HUES64 (cell line): ENCODE results near the gene CDH23.

ENCODE experiments used
- H3K27ac ChIP-seq: 2 replicates; pipeline ENCODE4 v1.7.0; 2013; ENCODE audit warnings: low read depth, low read length, inconsistent platforms
- H3K27me3 ChIP-seq: 2 replicates; pipeline ENCODE4 v1.6.1; 2013; ENCODE audit warnings: mild to moderate bottlenecking, low read length; ENCODE audit not compliant: insufficient read depth
- H3K36me3 ChIP-seq: 2 replicates; pipeline ENCODE4 v1.6.1; 2013; ENCODE audit warnings: mild to moderate bottlenecking, low read length; ENCODE audit not compliant: insufficient read depth
- H3K4me1 ChIP-seq: 2 replicates; pipeline ENCODE4 v1.6.1; 2013; ENCODE audit warnings: mild to moderate bottlenecking, low read length, moderate library complexity; ENCODE audit not compliant: insufficient read depth
- H3K4me3 ChIP-seq: 2 replicates; pipeline ENCODE4 v1.5.1; 2013; ENCODE audit warnings: mild to moderate bottlenecking, low read length, moderate library complexity
- H3K9ac ChIP-seq: 2 replicates; pipeline ENCODE4 v1.6.1; 2013; ENCODE audit warnings: mild to moderate bottlenecking, low read depth, low read length
- H3K9me3 ChIP-seq: 2 replicates; pipeline ENCODE4 v1.6.1; 2013; ENCODE audit warnings: low read depth, low read length; ENCODE audit not compliant: insufficient read depth
- WGBS: fragments of 150-250, 120-280 bp; methylation state at CpG from one replicate; pipeline ENCODE4 v1.1.7; 2013; ENCODE audit warnings: missing lambda C conversion rate; 5-methylcytosine and 5-hydroxymethylcytosine counted together

The CDH23 gene

DNA sequence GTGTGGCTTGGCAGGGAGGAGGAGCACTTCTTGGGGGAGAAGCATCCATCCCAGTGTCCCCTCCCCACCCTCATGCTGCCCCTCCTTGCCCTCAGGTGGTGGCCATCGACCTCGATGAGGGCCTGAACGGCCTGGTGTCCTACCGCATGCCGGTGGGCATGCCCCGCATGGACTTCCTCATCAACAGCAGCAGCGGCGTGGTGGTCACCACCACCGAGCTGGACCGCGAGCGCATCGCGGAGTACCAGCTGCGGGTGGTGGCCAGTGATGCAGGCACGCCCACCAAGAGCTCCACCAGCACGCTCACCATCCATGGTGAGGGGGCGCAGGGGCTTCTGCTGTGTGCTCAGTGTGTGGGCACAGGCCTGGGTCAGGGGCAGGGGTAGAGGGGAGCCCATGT, 308.1 kb downstream of the CDH23 start:
- H3K4me1 ChIP-seq: no peaks in the 10 kb centered on the region
- H3K27ac ChIP-seq: no peak overlapping the region
- no peak overlapping the region for H3K4me3 ChIP-seq
- no peak overlapping the region for H3K9ac ChIP-seq
- no peaks in the 10 kb centered on the region; the same call in 1 of the 2 replicates for H3K27me3 ChIP-seq
- 96% methylated on average over 18 of the region's 18 CpGs for WGBS
- H3K36me3 ChIP-seq: no peaks in the 10 kb centered on the region
- no peaks in the 10 kb centered on the region for H3K9me3 ChIP-seq

DNA sequence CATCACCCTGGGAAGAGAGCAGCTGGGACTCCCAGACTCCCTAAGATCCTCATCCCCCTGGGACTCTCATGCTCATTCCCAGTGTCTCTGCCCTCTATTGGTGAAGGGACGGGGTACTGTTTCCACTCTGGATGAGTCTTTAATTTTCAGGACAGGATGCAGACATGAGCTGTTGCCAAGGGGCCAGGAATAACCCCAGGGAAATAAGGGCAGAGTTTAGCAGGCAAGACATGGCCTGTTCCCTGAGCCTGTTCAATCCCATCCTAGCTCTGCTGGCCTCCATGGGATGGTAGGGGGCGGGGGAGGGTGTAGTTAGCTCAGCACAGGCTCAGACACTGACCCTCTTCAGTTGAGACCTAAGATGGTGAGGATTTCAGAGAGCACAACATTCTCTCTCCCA, 308.9 kb downstream of the CDH23 start:
- no peak overlapping the region for H3K4me3 ChIP-seq
- no peaks in the 10 kb centered on the region; the same call in 1 of the 2 replicates for H3K27me3 ChIP-seq
- no peaks in the 10 kb centered on the region for H3K36me3 ChIP-seq
- H3K9ac ChIP-seq: no peak overlapping the region
- H3K9me3 ChIP-seq: no peaks in the 10 kb centered on the region
- H3K27ac ChIP-seq: no peak overlapping the region
- no peaks in the 10 kb centered on the region for H3K4me1 ChIP-seq
- 71% methylated on average over 2 of the region's 2 CpGs for WGBS

DNA sequence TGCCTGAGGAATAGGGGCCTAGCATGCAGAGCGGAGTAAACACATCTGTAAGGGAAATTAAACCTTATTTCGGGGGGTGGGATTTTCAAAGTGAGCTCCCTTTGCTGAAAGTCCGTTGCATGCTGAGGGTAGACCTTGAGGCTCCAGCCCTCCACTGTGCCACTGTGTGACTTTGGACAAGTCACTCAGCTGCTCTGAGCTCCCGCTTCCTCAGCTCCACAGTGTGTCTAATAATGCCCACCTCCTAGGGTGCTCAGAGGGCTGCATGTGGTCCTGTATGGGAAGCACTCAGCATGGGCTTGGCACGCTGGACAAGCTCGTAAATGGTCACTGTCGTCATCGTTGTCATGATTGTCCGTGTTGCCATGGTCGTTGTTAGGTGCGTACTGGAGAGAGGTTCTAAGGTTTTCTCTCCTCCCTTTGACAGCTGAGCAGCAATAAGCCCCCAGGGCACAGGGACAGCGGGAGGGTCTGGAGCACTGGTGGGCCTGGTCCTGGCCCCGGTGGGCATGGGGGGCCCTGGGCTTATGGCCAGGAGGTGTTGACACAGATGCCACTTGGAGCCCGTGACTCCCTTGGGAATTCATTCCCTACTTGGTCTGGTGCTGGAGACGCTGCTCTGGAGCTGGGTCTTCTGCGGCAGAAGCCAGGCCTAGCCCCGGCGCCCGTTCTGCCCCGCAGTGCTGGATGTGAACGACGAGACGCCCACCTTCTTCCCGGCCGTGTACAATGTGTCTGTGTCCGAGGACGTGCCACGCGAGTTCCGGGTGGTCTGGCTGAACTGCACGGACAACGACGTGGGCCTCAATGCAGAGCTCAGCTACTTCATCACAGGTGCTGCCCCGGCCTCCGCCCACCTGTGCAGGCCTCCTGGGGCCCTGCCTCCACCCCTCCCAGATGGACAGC, 309.7 kb downstream of the CDH23 start:
- no peak overlapping the region for H3K9ac ChIP-seq
- no peaks in the 10 kb centered on the region for H3K9me3 ChIP-seq
- WGBS: 94% methylated on average over 35 of the region's 35 CpGs

DNA sequence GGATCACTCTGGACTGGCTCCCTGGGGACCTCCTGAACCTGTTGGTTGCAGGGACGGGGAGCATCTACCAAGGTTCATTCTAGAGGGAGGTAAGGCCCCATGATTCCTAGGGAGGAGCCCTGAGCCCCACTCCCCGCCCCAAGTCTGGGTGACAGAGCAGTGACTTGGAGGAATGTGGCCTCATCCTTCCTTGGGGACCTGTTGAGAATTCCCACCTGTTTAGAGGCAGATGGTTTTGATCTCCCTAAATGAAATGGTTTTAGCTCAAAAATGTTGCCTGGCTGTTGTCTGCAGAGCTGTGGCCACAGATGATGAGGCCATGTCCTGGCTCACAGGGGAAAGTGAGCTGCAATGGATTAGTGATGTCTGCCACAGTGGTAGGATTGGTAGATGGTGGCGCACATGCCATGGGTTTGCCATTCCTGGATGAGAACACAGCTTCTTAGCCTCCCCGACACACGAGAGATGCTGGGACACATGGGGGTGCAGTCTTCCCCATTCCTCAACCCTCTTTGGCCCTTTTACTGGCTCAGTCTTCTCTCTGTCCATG, 310.6 kb downstream of the CDH23 start:
- WGBS: 95% methylated on average over 5 of the region's 5 CpGs
- H3K9me3 ChIP-seq: no peaks in the 10 kb centered on the region
- H3K9ac ChIP-seq: no peak overlapping the region
- H3K36me3 ChIP-seq: no peaks in the 10 kb centered on the region
- H3K4me3 ChIP-seq: no peak overlapping the region
- no peaks in the 10 kb centered on the region for H3K4me1 ChIP-seq
- no peak overlapping the region for H3K27ac ChIP-seq
- H3K27me3 ChIP-seq: no peaks in the 10 kb centered on the region; the same call in 1 of the 2 replicates

More for the DNA sequence above, 309.7 kb downstream of the CDH23 start:
- Histone ChIP-seq H3K4me3 (no peak overlapping the region), H3K4me1 (no peaks in the 10 kb centered on the region), H3K27ac (no peak overlapping the region), H3K27me3 (no peaks in the 10 kb centered on the region; the same call in 1 of the 2 replicates), H3K36me3 (no peaks in the 10 kb centered on the region)

DNA sequence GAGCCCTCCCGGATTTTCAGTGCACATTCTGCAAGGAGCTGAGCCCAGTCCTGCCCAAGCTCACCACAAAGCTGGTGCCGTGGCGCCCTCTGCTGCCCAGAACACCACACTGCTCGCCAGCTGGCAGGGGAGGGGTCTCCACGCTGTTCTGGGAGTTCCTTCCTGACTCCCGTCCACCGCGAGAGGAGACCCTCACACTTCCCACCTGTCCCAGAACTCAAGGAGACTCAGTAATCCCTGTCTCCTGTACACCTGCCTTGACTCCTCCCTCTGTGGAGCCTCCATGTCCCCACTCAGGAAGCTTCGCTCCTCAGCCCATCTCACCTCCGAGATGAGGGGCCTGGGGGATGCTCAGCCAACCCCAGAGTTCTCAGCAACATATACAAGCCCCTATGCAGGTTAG, 311.6 kb downstream of the CDH23 start:
- WGBS: 24% methylated on average over 10 of the region's 10 CpGs
- Histone ChIP-seq H3K4me1 (0 out of 2 replicates have a peak, but pooled peaks cover 5% of the 10 kb centered on the region), H3K36me3 (no peaks in the 10 kb centered on the region), H3K4me3 (no peak overlapping the region), H3K27me3 (no peaks in the 10 kb centered on the region), H3K9ac (no peak overlapping the region), H3K27ac (no peak overlapping the region), H3K9me3 (no peaks in the 10 kb centered on the region)

DNA sequence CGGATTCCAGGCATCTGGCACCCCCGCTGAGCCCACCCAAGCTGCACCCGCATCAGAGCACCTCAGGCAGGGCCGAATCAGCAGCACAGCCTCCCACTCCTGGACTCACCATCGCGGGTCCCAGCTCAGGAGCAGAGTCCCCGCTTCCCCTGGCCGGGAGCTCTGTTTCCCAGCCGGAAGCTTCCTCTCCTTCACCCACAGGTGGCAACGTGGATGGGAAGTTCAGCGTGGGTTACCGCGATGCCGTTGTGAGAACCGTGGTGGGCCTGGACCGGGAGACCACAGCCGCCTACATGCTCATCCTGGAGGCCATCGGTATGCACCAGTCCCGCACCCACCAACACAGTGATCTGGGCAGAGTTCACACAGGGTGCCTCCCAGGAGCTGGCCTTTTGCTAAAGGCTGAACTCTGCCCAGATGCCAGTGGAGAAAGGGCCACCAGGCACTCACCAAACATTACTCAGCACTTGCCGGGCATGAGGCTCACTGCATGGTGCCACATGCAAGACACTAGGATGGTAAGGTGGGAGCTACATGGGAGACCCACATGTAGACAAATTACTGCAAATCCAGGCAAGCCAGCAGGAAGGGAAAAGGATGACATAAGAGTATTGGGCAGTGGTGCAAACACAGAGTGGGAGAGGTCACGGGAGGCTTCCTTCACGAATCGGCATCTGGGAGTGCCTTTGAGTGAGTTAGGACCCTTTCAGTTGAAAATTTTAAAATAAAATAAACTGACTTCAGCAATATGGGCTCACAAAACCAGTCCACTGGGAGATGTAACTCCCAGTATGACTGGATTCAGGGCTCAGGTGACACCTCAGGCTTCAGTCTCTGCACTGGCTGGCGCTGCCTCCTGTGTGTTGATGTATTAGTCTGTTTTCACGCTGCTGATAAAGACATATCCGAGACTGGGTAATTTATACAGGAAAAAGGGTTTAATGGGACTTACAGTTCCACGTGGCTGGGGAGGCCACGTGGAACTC, 312.5 kb downstream of the CDH23 start:
- H3K27ac ChIP-seq: no peak overlapping the region
- no peak overlapping the region for H3K9ac ChIP-seq
- WGBS: 91% methylated on average over 28 of the region's 28 CpGs
- no peaks in the 10 kb centered on the region for H3K27me3 ChIP-seq
- H3K9me3 ChIP-seq: no peaks in the 10 kb centered on the region
- no peaks in the 10 kb centered on the region for H3K36me3 ChIP-seq
- peaks cover 14% of the 10 kb centered on the region; the same call in 1 of the 2 replicates for H3K4me1 ChIP-seq
- H3K4me3 ChIP-seq: no peak overlapping the region

DNA sequence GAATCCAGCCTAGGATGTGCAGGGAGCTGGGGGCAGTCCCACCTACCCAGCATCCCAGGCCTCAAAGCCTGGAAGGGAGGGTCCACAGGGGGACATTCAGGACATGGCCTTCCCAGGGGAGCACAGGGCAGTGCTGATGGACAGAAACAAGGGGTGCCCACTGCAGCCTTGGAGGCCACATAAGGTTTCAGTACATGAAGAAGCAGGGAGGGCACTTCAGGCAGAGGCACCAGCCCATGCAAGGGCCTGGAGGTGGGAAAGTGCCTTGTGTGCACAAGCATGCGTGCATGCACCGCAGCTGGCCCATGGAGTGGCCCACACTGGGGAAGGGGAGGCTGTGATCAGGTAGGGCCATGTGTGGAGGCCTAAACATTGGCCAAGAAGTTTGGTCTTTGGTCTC, 313.8 kb downstream of the CDH23 start:
- no peaks in the 10 kb centered on the region for H3K36me3 ChIP-seq
- no peak overlapping the region for H3K4me3 ChIP-seq
- WGBS: 93% methylated on average over 2 of the region's 2 CpGs
- no peak overlapping the region for H3K9ac ChIP-seq
- H3K4me1 ChIP-seq: peaks cover 14% of the 10 kb centered on the region; the same call in 1 of the 2 replicates
- H3K27ac ChIP-seq: no peak overlapping the region
- H3K9me3 ChIP-seq: no peaks in the 10 kb centered on the region
- H3K27me3 ChIP-seq: no peaks in the 10 kb centered on the region

DNA sequence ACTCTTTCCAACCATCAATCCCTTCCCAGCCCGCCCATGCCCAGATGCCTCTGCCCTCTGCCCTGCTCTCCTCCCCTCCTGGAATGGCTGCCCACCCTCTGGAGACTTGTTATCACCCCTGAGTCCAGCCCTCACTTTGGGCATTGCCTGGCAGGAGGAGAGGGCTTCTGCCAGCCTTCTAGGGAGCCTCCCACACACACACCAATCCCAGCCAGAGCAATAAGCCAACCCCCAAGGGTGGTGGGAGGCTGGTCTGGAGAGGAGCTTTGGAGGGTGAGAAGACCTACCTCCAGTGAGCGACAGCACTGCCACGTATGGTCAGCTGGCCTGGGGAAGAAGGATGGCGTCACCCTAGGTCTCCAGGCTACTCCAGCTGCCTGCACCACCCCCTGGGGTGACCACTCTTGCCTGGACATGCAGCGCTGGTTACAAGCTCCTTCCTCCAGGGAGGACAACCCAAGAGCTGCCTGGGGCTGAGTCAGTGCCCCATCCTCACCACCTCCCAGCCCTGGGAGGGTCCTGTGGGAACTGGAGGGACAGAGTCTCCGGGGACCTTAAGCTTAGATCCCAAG, 314.4 kb downstream of the CDH23 start:
- WGBS: 91% methylated on average over 6 of the region's 6 CpGs

DNA sequence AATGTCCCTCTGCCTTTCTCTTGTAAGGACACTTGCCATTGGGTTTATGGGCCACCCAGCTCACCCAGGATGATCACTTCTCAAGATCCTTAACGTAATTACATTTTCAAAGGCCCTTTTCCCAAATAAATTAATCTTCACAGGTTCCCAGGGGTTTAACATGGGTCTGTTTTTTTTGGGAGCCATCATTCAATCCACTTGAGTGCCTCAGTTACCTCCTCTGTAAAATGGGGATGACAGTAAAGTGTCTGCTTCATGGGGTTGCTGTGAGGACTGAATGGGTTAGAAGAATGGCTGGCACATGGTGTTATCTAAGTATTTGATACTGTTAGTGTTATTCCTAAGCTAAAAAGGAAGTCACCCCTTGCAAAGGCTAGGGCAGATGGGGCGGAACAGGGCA, 315.4 kb downstream of the CDH23 start:
- no peak overlapping the region for H3K27ac ChIP-seq
- no peaks in the 10 kb centered on the region for H3K27me3 ChIP-seq
- H3K4me3 ChIP-seq: no peak overlapping the region
- 98% methylated on average over 2 of the region's 2 CpGs for WGBS
- no peak overlapping the region for H3K9ac ChIP-seq
- H3K36me3 ChIP-seq: no peaks in the 10 kb centered on the region
- no peaks in the 10 kb centered on the region for H3K9me3 ChIP-seq
- H3K4me1 ChIP-seq: peaks cover 14% of the 10 kb centered on the region; the same call in 1 of the 2 replicates

More for the DNA sequence above, 314.4 kb downstream of the CDH23 start:
- Histone ChIP-seq H3K27me3 (no peaks in the 10 kb centered on the region), H3K9me3 (no peaks in the 10 kb centered on the region), H3K4me1 (peaks cover 14% of the 10 kb centered on the region; the same call in 1 of the 2 replicates), H3K36me3 (no peaks in the 10 kb centered on the region), H3K9ac (no peak overlapping the region), H3K27ac (no peak overlapping the region), H3K4me3 (no peak overlapping the region)

DNA sequence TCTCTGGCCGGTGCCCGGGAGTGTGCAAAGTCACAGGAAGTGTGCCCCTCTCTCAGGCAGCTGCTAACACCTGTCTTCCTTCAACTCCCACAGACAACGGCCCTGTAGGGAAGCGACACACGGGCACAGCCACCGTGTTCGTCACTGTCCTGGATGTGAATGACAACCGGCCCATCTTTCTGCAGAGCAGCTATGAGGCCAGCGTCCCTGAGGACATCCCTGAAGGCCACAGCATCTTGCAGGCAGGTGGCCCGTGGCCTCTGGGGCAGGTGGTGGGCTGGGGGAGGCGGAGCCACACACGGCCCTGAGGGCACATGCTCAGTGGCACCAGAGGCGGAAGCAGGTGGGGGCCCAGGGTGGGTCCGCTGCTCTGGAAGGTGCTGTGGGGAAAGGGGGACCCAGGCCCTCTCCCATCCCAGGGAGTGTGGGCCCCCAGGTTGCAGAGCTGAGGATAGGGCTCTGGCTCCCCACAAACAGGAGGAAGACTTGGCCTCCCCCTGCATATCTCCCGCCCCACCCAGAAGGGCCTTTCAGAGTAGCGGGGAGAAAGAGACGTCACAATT, 315.9 kb downstream of the CDH23 start:
- no peak overlapping the region for H3K4me3 ChIP-seq
- H3K9me3 ChIP-seq: no peaks in the 10 kb centered on the region
- H3K27me3 ChIP-seq: no peaks in the 10 kb centered on the region
- H3K27ac ChIP-seq: no peak overlapping the region; the same call in 1 of the 2 replicates
- peaks cover 14% of the 10 kb centered on the region; the same call in 1 of the 2 replicates for H3K4me1 ChIP-seq
- H3K36me3 ChIP-seq: no peaks in the 10 kb centered on the region
- WGBS: 92% methylated on average over 17 of the region's 17 CpGs
- H3K9ac ChIP-seq: no peak overlapping the region
